ENCODE results near the gene EEF1A2.

GRCh38 chr20:63457737-63458136, 41.1 kb downstream of the EEF1A2 start:
- TF ChIP-seq EZH2 (IDR thresholded peaks at IDR 0.05) (no peak), POLR2AphosphoS5 (IDR thresholded peaks at IDR 0.05; ENCODE audit: borderline replicate concordance, low read depth, low read length) (no peak)

Data from SK-N-MC (cell line).